Pancreas (tissue), 10 donors: ENCODE measurements around the gene SYNPR. TPM values are rescaled to one million over a fixed set of nuclear protein-coding genes. Genes with fewer than 3 reads are reported as not detected.

ENCODE experiments used
- ATAC-seq, 4 donors: fragments of 200-7000 bp; cut with Tn5 transposase; one replicate each; pipeline versions ENCODE4 v1.8.0 to v1.9.1; 2020; ENCODE audit warnings: mild to moderate bottlenecking in 4 of 4, moderate library complexity in 4 of 4
- DNase-seq, 6 donors: peaks; one replicate each; pipeline ENCODE4 v3.0.0-alpha.2; 2020
- FAIRE-seq: peaks from 2 replicates; lab custom pipeline; 2012; peaks lifted over from hg19 to GRCh38; lab: Jason Lieb, UNC
- H3K27ac ChIP-seq, 4 donors: fragments of 200-600 bp; sonication (generic); 1 replicate in 3 of 4; 2 replicates in 1 of 4; pipeline versions ENCODE4 v1.5.0 to v1.8.0; 2020
- H3K27me3 ChIP-seq, 4 donors: fragments of 200-600 bp; one replicate each; pipeline ENCODE4 v1.8.0; 2021
- H3K36me3 ChIP-seq, 3 donors: fragments of 200-600 bp; sonication (generic) in 1 of 3; one replicate each; pipeline versions ENCODE4 v1.5.0 to v1.8.0; 2020 to 2021
- H3K4me1 ChIP-seq, 3 donors: fragments of 200-600 bp; one replicate each; pipeline ENCODE4 v1.8.0; 2021
- H3K4me3 ChIP-seq, 4 donors: fragments of 200-600 bp; sonication (generic) in 2 of 4; one replicate each; pipeline versions ENCODE4 v1.5.0 to v1.8.0; 2020 to 2021
- H3K9me3 ChIP-seq, 4 donors: fragments of 200-600 bp; one replicate each; pipeline ENCODE4 v1.8.0; 2021
- CTCF ChIP-seq, 4 donors: fragments of 200-600 bp; sonication (generic) in 3 of 4; IDR thresholded peaks; one replicate each; pipeline versions ENCODE4 v1.5.0 to v1.8.0; 2021; ENCODE audit warnings: antibody characterized with exemption in 4 of 4
- WGBS, 2 donors: extraction: QIAGEN DNeasy Blood & Tissue Kit; methylation state at CpG; one replicate each; pipeline ENCODE4 v1.1.7; 2013; 5-methylcytosine and 5-hydroxymethylcytosine counted together
- intact Hi-C, 3 donors: fragments of 100-400 bp; cut with DNase I; formaldehyde crosslinking; loops; one replicate each; pipeline versions ENCODE4 v1.11.1 to v1.14.2; 2022
- polyA plus RNA-seq, 2 donors: library from polyadenylated mRNA; stranded (reverse); fragments of 200-250 nt; gene quantifications; one replicate each; pipeline ENCODE4 v1.2.3, GENCODE V29; 2013
- total RNA-seq, 6 donors: library from RNA; stranded (reverse); fragmentation: NEBNext Ultra II Directional in 4 of 6; extraction: Animal tissue kit (Norgen Biotek cat#: 25700) in 4 of 6; gene quantifications; one replicate each; pipeline versions ENCODE4 v1.2.1 to v1.2.4, GENCODE V29; 2021 to 2023
- donor health status: healthy with polysubstance abuse.
- donor health status: DM: no; HTN: no; CAD: no; lungs with moderate emphysema.
- donor health status: DM: no; HTN: no; CAD: no.
- donor health status: control.
- donor health status: control.
- donor health status: Bipolar disorder and iron deficiency.
- donor health status: DM: yes; HTN: yes; CAD: no.
- donor health status: DM: no; HTN: no; CAD: no.
- donor health status: DM: no; HTN: no; CAD: no.
- donor health status: DM: yes; HTN: yes; CAD: no.

Gene SYNPR
- total and polyA plus RNA-seq, 8 donors = 0.31 to 1.4 TPM; not detected in 6

- no peak overlapping the region for H3K27ac ChIP-seq
- FAIRE-seq (no peak), ATAC-seq (no peak), DNase-seq (no peak)
- 27 to 32% methylated on average over 2 of the region's 2 CpGs for WGBS, 2 donors
- intact Hi-C loops = no loop called here
- H3K36me3 ChIP-seq = no peaks in the 10 kb centered on the region
- H3K4me1 ChIP-seq = no peaks in the 10 kb centered on the region
- no peaks in the 10 kb centered on the region for H3K9me3 ChIP-seq
- no peaks in the 10 kb centered on the region for H3K27me3 ChIP-seq
- no peak overlapping the region for H3K4me3 ChIP-seq
- TF ChIP-seq CTCF (IDR thresholded peaks at IDR 0.05) = no peak
Measured at GRCh38 chr3:63593779-63594178, 315.7 kb downstream of the SYNPR start.

- Histone ChIP-seq H3K27me3 (no peaks in the 10 kb centered on the region), H3K36me3 (no peaks in the 10 kb centered on the region), H3K27ac (no peak overlapping the region), H3K4me1 (no peaks in the 10 kb centered on the region), H3K4me3 (no peak overlapping the region), H3K9me3 (no peaks in the 10 kb centered on the region)
- intact Hi-C loops = no loop called here
- no peak for DNase-seq
- no peak for FAIRE-seq
- no peak for ATAC-seq
- no peak for TF ChIP-seq CTCF (IDR thresholded peaks at IDR 0.05)
Measured at GRCh38 chr3:63595221-63595620, 317.1 kb downstream of the SYNPR start.

- 97 to 99% methylated on average over 2 of the region's 2 CpGs for WGBS, 2 donors
Measured at GRCh38 chr3:63597019-63597418, 318.9 kb downstream of the SYNPR start.

GRCh38 chr3:63607716-63608115 lies 329.6 kb downstream of the SYNPR start:
- no peaks in the 10 kb centered on the region for H3K36me3 ChIP-seq
- intact Hi-C loops = no loop called here
- no peak for TF ChIP-seq CTCF (IDR thresholded peaks at IDR 0.05)
- H3K4me1 ChIP-seq = peaks cover 0 to 4% (median 0%) of the 10 kb centered on the region in 3 donors
- no peaks in the 10 kb centered on the region for H3K27me3 ChIP-seq
- H3K27ac ChIP-seq = no peak overlapping the region
- no peaks in the 10 kb centered on the region for H3K9me3 ChIP-seq
- 63 to 64% methylated on average over 3 of the region's 3 CpGs for WGBS, 2 donors
- no peak for ATAC-seq
- no peak overlapping the region for H3K4me3 ChIP-seq
- no peak for FAIRE-seq
- no peak for DNase-seq

More at GRCh38 chr3:63597019-63597418, 318.9 kb downstream of the SYNPR start:
- TF ChIP-seq CTCF (IDR thresholded peaks at IDR 0.05) = no peak
- H3K36me3 ChIP-seq = no peaks in the 10 kb centered on the region
- H3K4me1 ChIP-seq = no peaks in the 10 kb centered on the region
- no peaks in the 10 kb centered on the region for H3K27me3 ChIP-seq
- ATAC-seq = no peak
- no peak overlapping the region for H3K27ac ChIP-seq
- H3K4me3 ChIP-seq = no peak overlapping the region
- intact Hi-C loops = no loop called here
- H3K9me3 ChIP-seq = no peaks in the 10 kb centered on the region
- no peak for FAIRE-seq
- no peak for DNase-seq

GRCh38 chr3:63609408-63609807 lies 331.3 kb downstream of the SYNPR start:
- peak in 3 of 4 donors; percentile 28 to 61 (median 53) for ATAC-seq
- FAIRE-seq = no peak
- H3K27ac ChIP-seq = no peak overlapping the region
- H3K27me3 ChIP-seq = no peaks in the 10 kb centered on the region
- no peak for DNase-seq
- peaks cover 0 to 4% (median 0%) of the 10 kb centered on the region in 3 donors for H3K4me1 ChIP-seq
- no peak overlapping the region for H3K4me3 ChIP-seq
- intact Hi-C loops = no loop called here
- no peaks in the 10 kb centered on the region for H3K9me3 ChIP-seq
- H3K36me3 ChIP-seq = no peaks in the 10 kb centered on the region
- 48 to 53% methylated on average over 7 of the region's 7 CpGs for WGBS, 2 donors
- no peak for TF ChIP-seq CTCF (IDR thresholded peaks at IDR 0.05)
